Neural crest cell (in vitro differentiated cells): Measurements from ENCODE around the gene VAC14. TPM values are rescaled to one million over a fixed set of nuclear protein-coding genes. Genes with fewer than 3 reads are reported as not detected.
A peak's percentile ranks its signal among the peaks of the same experiment; 100 is the strongest.

ENCODE experiments used
- DNase-seq: peaks from one replicate; pipeline ENCODE4 v3.0.0; 2021; ENCODE audit warnings: low read depth, mixed read lengths, low spot score
- H3K27ac Mint-ChIP-seq: one replicate; pipeline ENCODE4 v1.8.0; 2021; ENCODE audit warnings: mild to moderate bottlenecking, mixed read lengths; ENCODE audit not compliant: unreplicated experiment
- H3K27me3 Mint-ChIP-seq: 2 replicates; pipeline ENCODE4 v1.8.0; 2021; ENCODE audit warnings: low read depth, mild to moderate bottlenecking, mixed read lengths
- H3K36me3 Mint-ChIP-seq: 2 replicates; pipeline ENCODE4 v1.8.0; 2021; ENCODE audit warnings: low read depth, mild to moderate bottlenecking, mixed read lengths
- H3K4me1 Mint-ChIP-seq: 2 replicates; pipeline ENCODE4 v1.8.0; 2021; ENCODE audit warnings: mixed read lengths
- H3K4me3 Mint-ChIP-seq: one replicate; pipeline ENCODE4 v1.8.0; 2021; ENCODE audit warnings: mild to moderate bottlenecking, mixed read lengths
- H3K9me3 Mint-ChIP-seq: 2 replicates; pipeline ENCODE4 v1.8.0; 2021; ENCODE audit warnings: mixed read lengths
- CTCF ChIP-seq: fragments of 200-600 bp; sonication (generic); conservative IDR thresholded peaks from 2 replicates; pipeline ENCODE4 v1.5.0; 2021; ENCODE audit warnings: antibody characterized with exemption, mild to moderate bottlenecking
- total RNA-seq: library from RNA; stranded (reverse); gene quantifications from 2 replicates; pipeline ENCODE4 v1.2.1, GENCODE V29; 2021

Gene VAC14
- total RNA-seq, 1 donor from 2014 or later, result 46.7 TPM

DNA sequence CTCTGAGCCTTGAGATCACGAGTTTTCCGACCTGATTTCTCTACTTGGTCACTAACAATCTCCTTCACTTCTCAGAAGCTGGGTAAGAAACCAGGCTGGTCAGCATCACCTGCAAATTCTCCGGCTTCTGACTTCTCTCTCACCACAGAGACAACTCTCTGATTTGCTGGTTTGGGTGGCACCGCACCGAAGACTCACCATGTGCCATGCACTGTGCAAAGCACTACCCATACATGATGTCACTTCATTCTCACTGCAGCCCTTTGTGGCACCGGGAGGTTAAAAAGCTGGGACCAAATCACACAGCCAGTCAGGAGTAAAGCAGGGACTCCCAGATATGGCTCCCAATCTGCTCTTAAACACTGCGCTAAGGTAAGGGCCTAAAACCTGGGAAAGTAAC lies 647 bp downstream of the VAC14 start:
- DNase-seq, result no peak
- H3K4me1 Mint-ChIP-seq, result peaks cover 22% of the 10 kb centered on the region
- H3K9me3 Mint-ChIP-seq, result peaks cover 2% of the 10 kb centered on the region
- TF ChIP-seq CTCF, result no peak
- H3K4me3 Mint-ChIP-seq, result peak overlapping the region; percentile 90
- no peaks in the 10 kb centered on the region for H3K36me3 Mint-ChIP-seq
- peak overlapping the region; percentile 87 for H3K27ac Mint-ChIP-seq
- peaks cover 37% of the 10 kb centered on the region for H3K27me3 Mint-ChIP-seq

DNA sequence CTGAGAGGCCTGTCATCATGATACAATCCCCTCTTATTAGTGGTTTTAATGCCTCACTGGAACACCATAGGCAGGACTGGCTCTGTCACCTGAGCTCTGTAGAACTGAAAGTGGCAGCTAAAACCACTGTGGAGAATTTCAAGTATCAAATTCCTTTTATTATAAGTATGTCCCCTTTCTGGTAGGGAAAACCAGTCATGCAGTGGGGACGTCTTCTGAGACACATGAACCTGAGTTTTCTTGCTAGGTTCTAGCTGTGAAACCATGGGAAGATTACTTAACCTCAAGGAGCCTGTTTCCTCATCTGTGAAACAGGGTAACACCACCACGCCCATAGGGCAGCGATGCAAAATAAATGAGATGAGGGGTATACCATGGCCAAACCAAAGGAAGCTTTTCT lies 4.7 kb downstream of the VAC14 start:
- H3K27ac Mint-ChIP-seq, result no peak overlapping the region

GRCh38 chr16:70795296-70795912 lies 5.6 kb downstream of the VAC14 start:
- TF ChIP-seq CTCF, result no peak
- no peak overlapping the region for H3K27ac Mint-ChIP-seq
- H3K27me3 Mint-ChIP-seq, result no peaks in the 10 kb centered on the region
- H3K9me3 Mint-ChIP-seq, result no peaks in the 10 kb centered on the region
- H3K4me1 Mint-ChIP-seq, result peaks cover 19% of the 10 kb centered on the region
- no peaks in the 10 kb centered on the region for H3K36me3 Mint-ChIP-seq
- DNase-seq, result no peak
- no peak overlapping the region for H3K4me3 Mint-ChIP-seq

More for the DNA sequence above, 4.7 kb downstream of the VAC14 start:
- Mint-ChIP-seq H3K4me3 (no peak overlapping the region), H3K27me3 (peaks cover 3% of the 10 kb centered on the region), H3K9me3 (no peaks in the 10 kb centered on the region), H3K4me1 (peaks cover 18% of the 10 kb centered on the region), H3K36me3 (no peaks in the 10 kb centered on the region)
- DNase-seq, result no peak
- TF ChIP-seq CTCF, result no peak

GRCh38 chr16:70793851-70794502 lies 7.0 kb downstream of the VAC14 start:
- Mint-ChIP-seq H3K27ac (peak overlapping the region; percentile 65), H3K36me3 (no peaks in the 10 kb centered on the region), H3K4me1 (peaks cover 13% of the 10 kb centered on the region), H3K9me3 (no peaks in the 10 kb centered on the region), H3K27me3 (no peaks in the 10 kb centered on the region), H3K4me3 (no peak overlapping the region)
- no peak for DNase-seq
- no peak for TF ChIP-seq CTCF

- no peaks in the 10 kb centered on the region for H3K27me3 Mint-ChIP-seq
- no peaks in the 10 kb centered on the region for H3K9me3 Mint-ChIP-seq
- peaks cover 12% of the 10 kb centered on the region for H3K4me1 Mint-ChIP-seq
- no peak for DNase-seq
- peak overlapping the region; percentile 91 for H3K27ac Mint-ChIP-seq
- no peak overlapping the region for H3K4me3 Mint-ChIP-seq
- H3K36me3 Mint-ChIP-seq, result no peaks in the 10 kb centered on the region
- TF ChIP-seq CTCF, result no peak
Measured at GRCh38 chr16:70790815-70791214, 10.1 kb downstream of the VAC14 start.
